HL-60 (cell line): Measurements from ENCODE around the gene EYA4.

Experiments
- DNase-seq, 2 experiments: peaks; one replicate each; pipeline ENCODE4 v3.0.0-alpha.2; 2010 to 2020; ENCODE audit warnings: low read depth in 1 of 2, low spot score in 1 of 2
- H3K27ac ChIP-seq: fragments of 250-450 bp; sonication (Bioruptor Pico); replicated peaks from 2 replicates; pipeline ENCODE4 v1.5.1; 2020; ENCODE audit warnings: mild to moderate bottlenecking, moderate library complexity
- H3K27me3 ChIP-seq: fragments of 250-450 bp; sonication (Bioruptor Pico); 2 replicates; pipeline ENCODE4 v1.5.1; 2021; ENCODE audit warnings: mild to moderate bottlenecking, moderate library complexity; ENCODE audit not compliant: insufficient read depth, poor library complexity, severe bottlenecking
- H3K4me3 ChIP-seq: replicated peaks from 2 replicates; pipeline ENCODE4 v1.5.1; 2011; ENCODE audit warnings: mild to moderate bottlenecking, control low read depth, low read length; ENCODE audit not compliant: insufficient read depth
- CTCF ChIP-seq: IDR thresholded peaks from one replicate; pipeline ENCODE4 v1.5.1; 2011; ENCODE audit warnings: low read length, control low read depth, inconsistent platforms; ENCODE audit not compliant: insufficient read depth
- GABPA ChIP-seq: IDR thresholded peaks from 2 replicates; pipeline ENCODE4 v1.6.1; 2012; ENCODE audit warnings: low read depth
- POLR2AphosphoS5 ChIP-seq: IDR thresholded peaks from 2 replicates; pipeline ENCODE4 v1.6.1; 2012; ENCODE audit warnings: low read depth
- SPI1 ChIP-seq: IDR thresholded peaks from 2 replicates; pipeline ENCODE4 v1.6.1; 2012; ENCODE audit warnings: low read depth, mild to moderate bottlenecking, borderline replicate concordance
- TF ChIP-seq, protein P1 (sequence below): IDR thresholded peaks from 2 replicates; pipeline ENCODE4 v1.6.1; 2012; ENCODE audit warnings: low read depth; ENCODE audit not compliant: insufficient replicate concordance

Gene EYA4

DNA sequence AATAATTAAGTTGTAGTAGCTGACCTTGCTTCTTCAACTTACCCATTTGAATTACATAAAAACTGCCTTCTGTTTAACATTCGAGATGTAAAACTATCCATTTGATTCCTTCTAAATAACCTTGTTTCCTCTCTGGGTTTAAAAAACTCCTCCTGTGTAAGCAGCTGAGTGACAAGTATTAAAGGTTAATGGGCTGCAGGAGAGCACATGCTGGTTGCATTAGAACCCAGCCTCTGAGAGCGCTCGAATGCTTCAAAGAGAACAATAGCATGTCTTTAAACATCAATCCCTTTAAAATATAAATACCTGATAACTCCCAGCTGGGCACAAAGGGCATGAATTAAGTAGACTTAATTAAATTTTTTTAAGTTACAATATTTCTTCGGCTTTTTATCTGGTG lies 215.8 kb downstream of the EYA4 start:
- no peak for DNase-seq
- no peak for TF ChIP-seq CTCF
- no peak overlapping the region for H3K27ac ChIP-seq
- no peaks in the 10 kb centered on the region for H3K27me3 ChIP-seq
- H3K4me3 ChIP-seq: no peak overlapping the region

GRCh38 chr6:133460101-133460500 lies 218.9 kb downstream of the EYA4 start:
- Histone ChIP-seq H3K27me3 (no peaks in the 10 kb centered on the region), H3K4me3 (no peak overlapping the region), H3K27ac (no peak overlapping the region)
- DNase-seq: no peak
- TF ChIP-seq SPI1 (no peak), CTCF (no peak), GABPA (no peak), POLR2AphosphoS5 (no peak)
- TF ChIP-seq, protein P1, sequence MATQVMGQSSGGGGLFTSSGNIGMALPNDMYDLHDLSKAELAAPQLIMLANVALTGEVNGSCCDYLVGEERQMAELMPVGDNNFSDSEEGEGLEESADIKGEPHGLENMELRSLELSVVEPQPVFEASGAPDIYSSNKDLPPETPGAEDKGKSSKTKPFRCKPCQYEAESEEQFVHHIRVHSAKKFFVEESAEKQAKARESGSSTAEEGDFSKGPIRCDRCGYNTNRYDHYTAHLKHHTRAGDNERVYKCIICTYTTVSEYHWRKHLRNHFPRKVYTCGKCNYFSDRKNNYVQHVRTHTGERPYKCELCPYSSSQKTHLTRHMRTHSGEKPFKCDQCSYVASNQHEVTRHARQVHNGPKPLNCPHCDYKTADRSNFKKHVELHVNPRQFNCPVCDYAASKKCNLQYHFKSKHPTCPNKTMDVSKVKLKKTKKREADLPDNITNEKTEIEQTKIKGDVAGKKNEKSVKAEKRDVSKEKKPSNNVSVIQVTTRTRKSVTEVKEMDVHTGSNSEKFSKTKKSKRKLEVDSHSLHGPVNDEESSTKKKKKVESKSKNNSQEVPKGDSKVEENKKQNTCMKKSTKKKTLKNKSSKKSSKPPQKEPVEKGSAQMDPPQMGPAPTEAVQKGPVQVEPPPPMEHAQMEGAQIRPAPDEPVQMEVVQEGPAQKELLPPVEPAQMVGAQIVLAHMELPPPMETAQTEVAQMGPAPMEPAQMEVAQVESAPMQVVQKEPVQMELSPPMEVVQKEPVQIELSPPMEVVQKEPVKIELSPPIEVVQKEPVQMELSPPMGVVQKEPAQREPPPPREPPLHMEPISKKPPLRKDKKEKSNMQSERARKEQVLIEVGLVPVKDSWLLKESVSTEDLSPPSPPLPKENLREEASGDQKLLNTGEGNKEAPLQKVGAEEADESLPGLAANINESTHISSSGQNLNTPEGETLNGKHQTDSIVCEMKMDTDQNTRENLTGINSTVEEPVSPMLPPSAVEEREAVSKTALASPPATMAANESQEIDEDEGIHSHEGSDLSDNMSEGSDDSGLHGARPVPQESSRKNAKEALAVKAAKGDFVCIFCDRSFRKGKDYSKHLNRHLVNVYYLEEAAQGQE: no peak

- TF ChIP-seq CTCF (no peak), GABPA (no peak), SPI1 (no peak), POLR2AphosphoS5 (no peak)
- TF ChIP-seq, protein P1: no peak
- Histone ChIP-seq H3K27me3 (no peaks in the 10 kb centered on the region), H3K4me3 (no peak overlapping the region), H3K27ac (no peak overlapping the region)
- DNase-seq: no peak
Observed at GRCh38 chr6:133463790-133464189, 222.6 kb downstream of the EYA4 start.

GRCh38 chr6:133466680-133467079 lies 225.5 kb downstream of the EYA4 start:
- H3K27me3 ChIP-seq: no peaks in the 10 kb centered on the region
- H3K4me3 ChIP-seq: no peak overlapping the region
- no peak for DNase-seq
- no peak overlapping the region for H3K27ac ChIP-seq
- no peak for TF ChIP-seq POLR2AphosphoS5
- no peak for TF ChIP-seq GABPA
- no peak for TF ChIP-seq CTCF
- TF ChIP-seq, protein P1: no peak
- no peak for TF ChIP-seq SPI1
